HG02852 (cell line): ENCODE measurements around the gene MAP7D1.

Experiments
- ATAC-seq: cut with Tn5 transposase; IDR thresholded peaks from one replicate; pipeline ENCODE4 v1.9.1; 2021; ENCODE audit warnings: mild to moderate bottlenecking, moderate library complexity; ENCODE audit not compliant: unreplicated experiment

The MAP7D1 gene

DNA sequence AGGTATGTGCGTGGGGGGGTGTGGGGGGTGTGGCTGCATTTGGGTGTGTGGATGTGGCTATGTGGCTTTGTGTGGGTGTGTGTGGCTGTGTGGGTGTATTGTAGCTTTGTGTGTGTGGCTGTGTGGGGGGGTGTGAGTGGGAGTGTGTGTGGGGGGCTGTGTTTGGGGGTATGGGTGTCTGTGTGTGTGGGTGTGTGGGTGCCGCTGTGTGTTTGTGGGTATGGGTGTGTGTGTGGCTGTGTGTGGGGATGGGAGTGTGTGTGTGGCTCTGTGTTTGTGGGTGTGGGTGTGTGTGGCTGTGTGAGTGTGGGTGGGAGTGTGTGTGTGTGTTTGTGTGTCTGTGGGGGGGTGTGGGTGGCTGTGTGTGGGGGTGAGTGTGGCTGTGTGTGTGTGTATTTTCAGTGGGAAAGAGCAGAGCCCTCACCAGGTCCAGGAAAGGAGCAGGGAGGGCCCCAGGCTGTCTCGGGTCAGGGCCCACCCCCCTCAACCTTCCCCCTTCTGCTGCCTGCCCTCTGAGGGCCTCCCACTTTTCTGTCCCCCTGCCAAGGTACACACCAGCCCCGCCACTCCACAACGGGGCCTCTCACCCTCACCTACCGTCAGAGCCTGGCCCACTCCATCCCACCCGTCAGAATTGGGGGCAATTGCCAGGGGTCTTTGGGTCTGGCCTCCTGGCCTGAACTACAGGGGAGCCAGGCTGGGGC is 29.0 kb upstream of the MAP7D1 start:
- ATAC-seq, result no peak

DNA sequence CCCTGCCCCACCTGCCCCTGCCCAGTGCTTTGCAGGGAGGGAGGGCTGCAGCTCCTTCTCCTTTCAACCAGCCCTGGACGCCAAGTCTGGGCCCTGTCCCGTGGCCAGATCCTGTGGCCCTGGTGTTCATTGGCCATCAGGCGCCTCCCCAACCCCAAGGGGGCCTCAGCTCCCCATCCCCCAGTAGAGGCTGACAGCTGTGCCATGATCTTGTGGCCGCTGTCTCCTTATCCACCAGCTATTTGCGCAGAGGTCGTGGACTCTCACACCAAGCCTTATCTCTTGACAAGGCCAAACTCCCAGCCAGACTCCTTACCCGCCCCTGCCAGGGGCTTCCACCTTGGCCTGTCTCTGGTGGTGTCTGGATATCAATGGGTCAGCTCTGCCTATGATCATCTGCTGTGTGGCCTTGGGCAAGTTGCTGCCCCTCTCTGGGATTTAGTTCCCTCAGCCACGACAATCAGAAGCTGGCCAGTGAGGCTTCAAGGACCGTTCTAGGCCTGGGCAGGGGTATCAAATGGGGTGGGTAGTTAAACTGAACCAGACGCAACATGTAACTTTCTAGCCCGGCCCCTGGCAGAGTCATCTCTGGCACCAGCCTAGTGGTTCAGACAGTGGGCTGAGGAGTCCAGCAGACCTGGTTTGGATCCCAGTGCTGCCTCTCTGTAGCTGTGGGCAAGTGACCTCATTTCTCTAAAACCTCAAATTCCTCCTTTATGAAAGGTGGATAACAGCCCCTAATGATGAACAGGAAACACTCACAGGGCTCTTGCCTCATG is 27.6 kb upstream of the MAP7D1 start:
- ATAC-seq, result no peak

GRCh38 chr1:36128905-36129206 is 27.1 kb upstream of the MAP7D1 start:
- no peak for ATAC-seq

- ATAC-seq, result no peak
Measured at GRCh38 chr1:36132029-36132428, 23.9 kb upstream of the MAP7D1 start.

GRCh38 chr1:36133484-36133883 is 22.5 kb upstream of the MAP7D1 start:
- no peak for ATAC-seq

- ATAC-seq, result no peak
Measured at GRCh38 chr1:36134031-36134430, 21.9 kb upstream of the MAP7D1 start.

GRCh38 chr1:36134505-36135329 is 21.2 kb upstream of the MAP7D1 start:
- ATAC-seq, result no peak

DNA sequence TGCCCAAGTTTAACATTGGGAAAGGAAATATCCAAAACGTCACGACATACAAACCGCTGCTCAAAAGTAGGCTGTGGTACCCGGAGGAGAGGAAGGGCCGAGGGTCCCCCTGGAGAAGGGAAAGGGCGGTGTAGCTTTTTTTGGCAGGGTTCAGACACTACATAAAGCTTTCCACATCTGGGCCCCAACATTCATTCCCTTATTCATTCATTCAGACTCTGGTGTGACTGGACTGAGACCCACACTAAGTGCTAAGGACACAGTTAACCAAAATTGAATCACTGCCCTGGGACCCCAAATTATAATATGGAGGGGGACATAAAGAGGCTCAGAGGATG is 20.7 kb upstream of the MAP7D1 start:
- no peak for ATAC-seq

DNA sequence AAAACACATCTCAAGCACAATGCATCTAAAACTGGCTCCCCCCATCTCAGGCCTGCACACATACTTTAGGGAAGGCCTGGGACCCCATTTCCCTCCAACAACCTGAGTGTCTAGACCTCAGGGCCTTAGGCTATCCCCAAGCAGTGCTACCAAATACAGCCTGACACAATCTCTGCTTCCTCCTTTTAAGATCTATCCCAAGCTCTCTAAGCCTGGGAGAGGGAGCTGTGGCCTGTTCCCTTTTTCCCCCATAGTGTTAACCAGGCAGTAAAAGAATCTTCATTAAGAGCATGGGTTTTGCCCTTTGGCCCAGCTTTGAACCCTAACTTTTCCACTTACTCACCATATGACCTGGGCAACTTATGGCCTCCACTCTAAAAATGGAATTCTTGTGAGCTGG is 20.2 kb upstream of the MAP7D1 start:
- ATAC-seq, result no peak

DNA sequence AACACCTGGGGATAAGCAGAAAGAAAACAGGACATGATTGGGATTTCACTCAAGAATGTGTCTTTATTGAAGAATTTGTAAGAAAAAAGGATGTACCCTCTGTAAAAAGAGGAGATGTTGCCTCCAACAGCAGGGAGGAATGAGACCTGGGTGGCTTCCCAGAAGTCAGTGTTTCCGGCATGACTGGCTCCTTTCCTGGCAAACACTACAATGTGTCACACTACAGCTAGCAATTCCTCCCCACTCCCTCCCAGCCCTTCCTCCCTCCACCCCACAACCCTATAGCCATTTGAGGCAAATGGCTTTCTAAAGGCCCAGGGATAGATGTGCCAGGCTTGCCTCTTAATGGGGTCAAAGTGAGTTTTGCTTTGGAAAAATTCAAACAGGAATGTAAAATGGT is 19.4 kb upstream of the MAP7D1 start:
- no peak for ATAC-seq

DNA sequence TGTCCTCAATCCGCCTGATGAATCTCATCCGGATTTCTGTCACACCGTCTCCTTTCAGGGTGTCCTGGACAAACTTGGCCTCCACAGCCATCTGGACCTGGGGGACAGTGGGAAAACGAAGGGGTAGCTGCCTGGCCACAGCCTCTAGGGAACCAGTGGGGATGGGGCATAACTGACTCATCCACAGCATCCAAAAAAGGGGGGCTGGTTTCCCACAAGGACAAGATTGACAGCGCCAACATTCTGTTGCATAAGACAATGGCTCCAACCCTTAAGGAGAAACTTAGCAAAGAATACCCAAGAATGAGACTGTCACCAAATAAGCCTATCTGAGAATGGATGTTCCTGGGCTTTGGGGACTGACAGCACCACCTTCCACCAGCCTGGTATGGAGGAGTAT is 18.7 kb upstream of the MAP7D1 start:
- no peak for ATAC-seq

DNA sequence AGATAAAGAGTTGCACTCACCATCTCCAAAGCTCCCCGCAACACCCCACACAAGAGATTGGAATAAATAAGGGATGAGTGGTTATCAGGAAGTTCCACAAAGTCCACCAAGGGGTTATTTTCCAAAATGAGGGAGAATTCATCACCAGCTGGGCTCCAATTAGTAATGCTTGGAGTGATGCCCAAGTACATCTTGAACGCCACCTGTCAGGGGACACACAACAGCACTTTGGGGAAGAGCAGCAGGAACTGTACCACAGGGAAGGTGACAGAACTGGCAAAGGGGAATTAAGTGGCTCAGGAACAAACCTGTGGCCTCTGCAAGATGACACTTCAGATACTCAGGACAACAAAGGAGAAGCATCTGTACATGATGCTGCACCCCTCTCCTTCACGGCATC is 18.2 kb upstream of the MAP7D1 start:
- ATAC-seq, result no peak

DNA sequence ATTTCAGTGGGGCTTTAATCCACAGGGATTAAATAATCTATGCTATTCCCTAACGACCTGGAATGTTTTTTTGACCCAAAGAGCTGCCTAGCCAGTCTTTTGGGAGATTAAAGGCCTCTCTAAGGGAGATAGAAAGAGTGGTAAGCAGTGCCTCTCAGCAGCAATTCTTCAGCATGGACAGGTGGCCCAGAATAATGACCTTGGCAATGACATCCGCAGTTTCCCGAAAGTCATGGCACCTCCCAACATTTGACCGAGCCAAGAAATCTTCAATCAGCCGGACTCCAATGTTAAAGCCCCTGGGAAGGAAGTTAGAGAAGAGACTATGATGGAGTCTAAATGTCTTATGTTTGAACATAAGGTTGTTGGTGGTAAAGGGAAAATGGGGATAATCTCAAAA is 16.4 kb upstream of the MAP7D1 start:
- ATAC-seq, result no peak

DNA sequence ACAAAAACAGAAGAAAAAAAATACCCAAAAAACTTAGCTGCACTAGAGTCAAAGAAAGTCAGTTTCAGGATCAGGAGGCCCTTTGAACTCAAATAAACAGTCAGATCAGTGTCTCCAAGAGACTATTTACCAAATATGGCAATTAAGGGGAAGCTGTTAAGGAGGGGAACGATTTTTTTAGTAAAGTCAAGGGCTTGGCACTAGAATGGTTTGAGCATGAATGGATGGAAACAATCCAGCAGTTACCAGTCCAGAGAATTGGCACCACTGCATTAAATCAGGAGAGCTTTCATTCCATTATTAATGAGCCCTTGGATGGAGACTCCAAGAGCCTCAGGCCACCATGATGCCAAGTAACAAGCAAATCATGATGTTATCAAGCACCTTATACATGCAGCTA is 13.8 kb upstream of the MAP7D1 start:
- no peak for ATAC-seq

DNA sequence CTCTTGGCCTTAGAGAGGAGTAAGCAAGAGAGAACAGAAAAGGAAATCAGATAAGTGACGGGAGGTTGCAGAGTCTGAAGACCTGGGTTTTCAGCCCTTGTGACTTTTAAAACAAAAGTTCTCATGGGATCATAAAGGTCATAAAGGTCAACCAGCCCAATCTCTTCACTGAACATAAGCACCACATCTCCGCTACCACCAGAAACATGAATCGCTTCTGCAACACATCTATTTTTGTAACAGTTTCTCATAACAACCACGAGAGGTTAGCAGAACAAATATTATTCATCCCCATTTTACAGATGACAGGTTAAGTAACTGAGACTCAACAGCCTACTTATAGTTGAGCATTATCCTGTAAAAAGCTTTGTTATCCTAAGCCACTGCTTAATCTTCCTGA is 12.5 kb upstream of the MAP7D1 start:
- no peak for ATAC-seq

DNA sequence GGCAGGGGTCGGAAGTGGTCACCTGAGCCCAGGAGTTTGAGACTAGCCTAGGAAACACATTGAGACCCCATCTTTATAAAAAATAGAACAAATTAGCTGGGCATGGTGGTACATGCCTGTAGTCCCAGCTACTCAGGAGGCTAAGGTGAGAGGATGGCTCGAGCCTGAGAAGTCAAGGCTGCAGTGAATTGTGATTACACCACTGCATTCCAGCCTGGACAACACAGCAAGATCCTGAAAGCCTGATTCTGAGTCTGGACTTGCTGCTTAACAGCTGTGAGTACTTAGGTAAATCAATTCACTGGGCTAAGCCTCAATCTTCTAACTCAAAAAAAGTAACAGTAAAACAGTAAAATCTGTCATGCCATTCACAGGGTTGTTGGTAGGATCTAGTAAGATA is 11.5 kb upstream of the MAP7D1 start:
- no peak for ATAC-seq

DNA sequence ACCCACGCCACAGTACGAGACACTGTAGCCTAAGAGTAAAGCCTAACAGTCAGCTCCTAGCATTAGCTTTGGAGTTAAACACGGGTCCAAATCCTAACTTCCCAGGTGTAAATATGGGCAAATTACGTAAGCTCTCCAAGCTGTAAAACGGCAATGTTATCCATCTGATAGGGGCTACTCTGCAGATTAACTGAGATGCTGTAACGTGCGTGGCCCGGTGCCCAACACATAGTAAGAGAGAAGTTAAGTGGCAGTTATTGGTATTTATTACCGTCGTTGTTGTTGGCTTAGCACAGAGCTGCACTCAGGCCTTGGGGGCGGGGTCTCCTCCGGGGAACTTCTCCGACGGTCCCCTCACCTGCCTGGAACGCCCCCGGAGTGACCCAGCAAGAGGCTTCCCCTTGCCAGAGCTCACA is 7.1 kb upstream of the MAP7D1 start:
- ATAC-seq, result no peak

- ATAC-seq, result peak; percentile 93
Measured at GRCh38 chr1:36149237-36149972, 6.6 kb upstream of the MAP7D1 start, which contains the start of gene TRAPPC3. Gene TRAPPC3 (minus strand): TSS chr1:36149486. CDS start chr1:36149378, 108 bp downstream.

DNA sequence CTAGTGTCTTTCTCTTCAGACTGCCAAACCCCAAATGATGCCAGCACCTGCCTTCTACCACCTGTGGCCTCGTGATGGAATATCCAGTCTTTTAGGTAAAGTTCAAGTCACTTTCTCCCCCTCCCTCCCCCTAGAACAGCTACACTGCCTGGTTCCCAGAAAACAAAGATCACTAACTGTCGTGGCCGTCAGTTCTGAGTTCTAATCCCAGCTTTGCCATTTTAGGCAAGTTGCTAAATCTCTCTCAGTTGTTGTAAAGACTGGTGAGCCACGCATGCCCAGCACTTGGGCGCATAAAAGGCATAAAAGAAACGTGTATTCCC is 6.0 kb upstream of the MAP7D1 start:
- no peak for ATAC-seq

DNA sequence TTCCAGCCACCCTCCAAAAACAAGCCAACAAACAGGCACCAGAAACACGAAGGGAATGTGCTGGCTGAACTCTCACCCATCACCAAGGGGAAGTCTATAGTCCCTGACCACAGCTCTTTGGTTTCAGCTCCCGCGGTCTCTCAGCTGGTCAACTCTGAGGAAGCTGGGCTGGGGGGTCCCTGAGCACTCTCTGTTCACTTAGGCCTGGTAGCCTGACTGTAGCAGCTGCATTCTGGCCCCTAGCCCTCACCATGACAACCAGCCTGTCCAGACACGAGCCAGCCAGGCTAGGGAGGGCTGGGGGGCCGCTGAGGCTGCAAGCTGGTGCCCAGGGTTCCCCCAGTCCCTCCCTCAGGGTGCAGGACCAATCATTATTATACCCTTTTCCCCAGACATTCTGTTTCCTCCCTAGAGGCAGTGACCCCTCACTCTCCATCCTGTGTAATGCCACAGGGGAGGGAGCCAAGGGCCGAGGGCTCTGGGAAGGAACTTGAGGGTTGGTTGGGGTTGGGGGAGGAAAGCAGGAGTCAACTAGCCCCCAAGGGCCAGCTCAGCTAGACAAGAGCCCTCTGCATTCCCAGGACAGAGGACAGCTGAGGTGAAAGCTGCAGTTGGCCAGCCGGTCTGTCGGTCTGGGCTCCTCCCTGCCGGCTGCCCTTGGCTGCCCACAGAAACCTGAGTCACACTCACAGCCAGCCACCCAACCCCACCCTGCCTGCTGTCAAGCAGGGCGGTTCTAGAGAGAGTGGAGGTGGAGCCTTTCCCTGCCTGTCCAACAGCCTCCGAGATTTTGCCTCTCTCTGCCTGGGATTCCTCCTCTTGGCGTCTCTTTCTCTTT is 5.4 kb upstream of the MAP7D1 start:
- peak; percentile 39 for ATAC-seq
